H4 (cell line): ENCODE data around the gene GPR83. TPM values are rescaled to one million over a fixed set of nuclear protein-coding genes. Genes with fewer than 3 reads are reported as not detected.
"Not testable (repeated sequence)": the region's sequence is repeated elsewhere in the genome, so short reads cannot be mapped to it uniquely, and the experiment has no call there.

Experiments used
- DNase-seq: peaks from one replicate; pipeline ENCODE4 v3.0.0-alpha.2; 2015; ENCODE audit warnings: low spot score
- total RNA-seq: library from RNA; depleted of rRNA; stranded (reverse); fragments of >200 nt; shearing (Covaris generic); gene quantifications from 2 replicates; pipeline ENCODE4 v1.2.3, GENCODE V29; 2014; rRNA removed

The GPR83 gene
- 0.06 TPM in 1 of 2 replicates, not detected in the other for total RNA-seq

- no peak for DNase-seq
These were observed at the start of gene GPR83 for GRCh38 chr11:94400839-94401772. Gene GPR83 (minus strand): TSS chr11:94401419. CDS start chr11:94401247, 172 bp downstream.

GRCh38 chr11:94450048-94450447 is 48.8 kb upstream of the GPR83 start:
- DNase-seq = no peak

- no peak for DNase-seq
These were observed 48.2 kb upstream of the GPR83 start for GRCh38 chr11:94449437-94449836.

- DNase-seq = no peak
These were observed 47.8 kb upstream of the GPR83 start for GRCh38 chr11:94449029-94449428.

GRCh38 chr11:94447149-94447548 is 45.9 kb upstream of the GPR83 start:
- DNase-seq = no peak

- DNase-seq = no peak
These were observed 44.4 kb upstream of the GPR83 start for GRCh38 chr11:94445641-94446040.

- no peak for DNase-seq
These were observed 31.8 kb upstream of the GPR83 start for GRCh38 chr11:94433049-94433448.

GRCh38 chr11:94424662-94425061 is 23.4 kb upstream of the GPR83 start:
- no peak for DNase-seq

GRCh38 chr11:94424011-94424410 is 22.8 kb upstream of the GPR83 start:
- no peak for DNase-seq

GRCh38 chr11:94423507-94423906 is 22.3 kb upstream of the GPR83 start:
- no peak for DNase-seq

GRCh38 chr11:94418123-94418765 is 17.0 kb upstream of the GPR83 start:
- no peak for DNase-seq

GRCh38 chr11:94417386-94417987 is 16.3 kb upstream of the GPR83 start:
- DNase-seq = peak; percentile 13

- DNase-seq = no peak
These were observed 4.0 kb upstream of the GPR83 start for GRCh38 chr11:94405062-94405833.

GRCh38 chr11:94402355-94402754 is 1.1 kb upstream of the GPR83 start:
- DNase-seq = no peak

- no peak for DNase-seq
These were observed 600 bp upstream of the GPR83 start for GRCh38 chr11:94401773-94402265.

- DNase-seq = no peak
These were observed 771 bp downstream of the GPR83 start for GRCh38 chr11:94400457-94400838.

GRCh38 chr11:94400050-94400449 is 1.2 kb downstream of the GPR83 start:
- no peak for DNase-seq

- DNase-seq = no peak
These were observed 3.1 kb downstream of the GPR83 start for GRCh38 chr11:94398101-94398500.

GRCh38 chr11:94396282-94396681 is 4.9 kb downstream of the GPR83 start:
- no peak for DNase-seq

- DNase-seq = not testable (repeated sequence)
These were observed 9.3 kb downstream of the GPR83 start for GRCh38 chr11:94391937-94392336.

- no peak for DNase-seq
These were observed 21.6 kb downstream of the GPR83 start for GRCh38 chr11:94379613-94380012.

GRCh38 chr11:94376841-94377240 is 24.4 kb downstream of the GPR83 start:
- no peak for DNase-seq
